RCC 7860 (cell line): ENCODE results near the gene LRRC36.

Experiments
- DNase-seq: peaks from one replicate; pipeline ENCODE4 v3.0.0-alpha.2; 2015; ENCODE audit warnings: low spot score
- FAIRE-seq: peaks from 2 replicates; lab custom pipeline; 2012; peaks lifted over from hg19 to GRCh38; lab: Jason Lieb, UNC

LRRC36 gene

DNA sequence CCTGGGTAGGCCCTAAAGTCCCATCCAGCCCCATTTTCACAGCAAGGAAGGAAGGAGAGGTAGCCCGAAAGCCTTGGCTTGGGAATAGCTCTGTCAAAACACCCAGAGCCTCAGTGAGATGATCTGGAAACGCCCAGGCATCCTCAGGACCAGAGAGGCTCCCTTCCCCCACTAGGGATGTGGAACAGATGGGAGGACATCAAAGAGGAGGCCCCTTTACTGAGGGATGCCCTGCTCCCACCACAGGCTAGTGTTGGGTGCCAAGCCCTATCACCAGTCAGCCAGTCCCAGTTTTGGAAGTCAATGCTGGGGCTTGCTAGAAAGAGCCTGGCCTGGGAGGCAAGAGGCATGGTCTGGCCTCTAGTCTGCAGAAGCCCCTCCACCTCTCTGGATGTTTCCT is 62.0 kb downstream of the LRRC36 start:
- FAIRE-seq = no peak
- DNase-seq = no peak

GRCh38 chr16:67389911-67390815 is 63.5 kb downstream of the LRRC36 start:
- DNase-seq = no peak
- FAIRE-seq = no peak

- DNase-seq (no peak), FAIRE-seq (no peak)
Observed at GRCh38 chr16:67390816-67391423, 64.3 kb downstream of the LRRC36 start.

DNA sequence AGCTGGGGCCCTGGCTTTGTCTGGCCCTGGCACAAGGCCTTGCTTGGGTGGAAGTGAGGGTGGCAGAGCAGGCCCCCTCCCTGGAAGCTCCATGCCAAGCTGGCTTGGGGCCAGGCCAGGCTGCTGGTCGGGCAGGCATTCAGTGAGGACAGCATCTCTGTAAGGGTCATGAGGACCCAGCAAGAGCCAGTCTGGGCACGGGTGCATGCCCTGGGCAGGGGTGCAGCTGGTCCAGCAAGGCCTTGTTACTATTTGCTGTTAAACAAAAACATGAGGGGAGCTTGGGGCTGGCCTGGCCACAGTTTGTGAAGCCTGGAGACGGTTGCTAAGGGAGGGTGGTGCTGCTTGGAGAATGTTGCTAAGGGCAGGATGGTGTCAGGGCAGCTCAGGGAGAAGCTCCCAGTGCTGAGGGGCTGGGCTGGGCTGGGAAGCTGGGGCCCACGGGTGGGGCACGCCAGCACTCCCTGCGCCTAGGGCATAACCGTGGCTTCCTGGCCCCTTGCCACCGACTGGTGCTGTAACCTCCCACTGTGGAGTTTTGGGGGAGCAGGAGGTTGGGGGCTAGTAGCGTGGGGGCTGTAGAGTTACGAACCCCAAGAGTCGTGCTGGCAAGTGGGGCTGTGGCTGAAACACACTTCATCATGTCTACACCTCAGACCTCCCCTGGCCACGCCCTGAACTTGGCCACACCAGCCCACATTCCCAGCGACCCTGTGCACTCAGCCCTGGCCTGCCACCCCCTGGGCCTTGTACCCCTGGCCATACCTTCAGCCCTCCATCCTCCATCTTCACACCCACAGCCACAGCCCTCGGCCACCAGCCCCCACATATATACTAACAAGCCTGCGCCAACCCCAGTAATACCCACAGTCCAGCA is 65.0 kb downstream of the LRRC36 start:
- FAIRE-seq (no peak), DNase-seq (no peak)

GRCh38 chr16:67392301-67393059 is 65.9 kb downstream of the LRRC36 start:
- DNase-seq (no peak), FAIRE-seq (no peak)

DNA sequence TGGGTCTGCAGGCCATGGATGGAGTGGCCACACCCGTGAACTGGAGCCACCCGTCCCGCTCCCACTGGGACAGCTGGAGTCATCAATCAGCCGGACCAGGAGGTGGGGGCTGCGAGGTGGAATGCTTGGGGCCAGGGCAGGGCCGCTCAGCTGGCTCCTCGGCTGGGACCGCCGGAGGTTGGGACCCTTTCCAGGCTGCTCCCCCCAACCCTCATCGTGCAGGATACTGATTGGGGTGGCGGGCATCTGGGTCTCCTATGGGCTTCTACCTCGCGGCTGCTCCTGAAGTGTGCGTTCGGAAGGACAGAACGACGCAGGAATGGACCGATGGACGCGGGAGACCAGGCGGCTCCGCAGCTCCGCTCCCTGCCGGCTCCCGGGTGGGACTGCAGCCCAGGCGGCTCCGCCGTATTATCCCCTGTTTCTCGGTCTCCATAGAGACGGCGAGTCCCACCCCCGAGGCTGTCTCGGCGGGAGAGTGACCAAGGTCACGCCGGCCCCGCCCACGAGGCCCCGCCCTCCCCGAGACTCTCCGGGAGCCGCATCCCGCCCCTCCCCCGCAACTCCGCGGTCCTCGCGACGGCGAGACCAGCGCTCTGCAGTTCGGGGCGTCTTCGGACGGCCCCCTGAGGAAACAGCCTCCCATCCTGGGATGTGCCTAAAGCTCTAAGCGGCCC is 66.6 kb downstream of the LRRC36 start, which contains the start of gene TPPP3:
TSS of gene TPPP3 (minus strand) at position 388 of the 677 bp plus-strand sequence. CDS start 2,387 bp downstream, outside the sequence.
- DNase-seq (peak; percentile 26), FAIRE-seq (no peak)

DNA sequence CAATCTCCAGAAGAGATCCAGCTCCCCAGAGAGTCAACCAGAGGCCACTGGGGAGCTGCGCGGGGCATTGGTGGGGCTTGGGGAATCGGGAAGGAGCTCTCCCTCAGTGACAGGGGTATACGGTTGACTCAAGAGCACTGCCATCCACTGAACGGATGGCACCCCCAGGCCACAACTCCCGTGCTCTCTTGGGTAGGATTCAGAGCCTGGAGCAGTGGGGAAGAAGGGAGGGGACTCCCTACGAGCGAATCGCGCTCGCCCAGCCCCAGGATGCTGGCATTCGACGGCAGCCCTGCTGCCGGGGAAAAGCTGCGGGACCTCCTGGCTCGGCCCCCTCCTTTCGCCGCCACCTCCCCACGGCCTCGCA is 67.2 kb downstream of the LRRC36 start:
- DNase-seq (no peak), FAIRE-seq (no peak)

- DNase-seq (no peak), FAIRE-seq (no peak)
Observed at GRCh38 chr16:67394155-67395104, 67.8 kb downstream of the LRRC36 start.

- FAIRE-seq (no peak), DNase-seq (no peak)
Observed at GRCh38 chr16:67395105-67395457, 68.5 kb downstream of the LRRC36 start.

DNA sequence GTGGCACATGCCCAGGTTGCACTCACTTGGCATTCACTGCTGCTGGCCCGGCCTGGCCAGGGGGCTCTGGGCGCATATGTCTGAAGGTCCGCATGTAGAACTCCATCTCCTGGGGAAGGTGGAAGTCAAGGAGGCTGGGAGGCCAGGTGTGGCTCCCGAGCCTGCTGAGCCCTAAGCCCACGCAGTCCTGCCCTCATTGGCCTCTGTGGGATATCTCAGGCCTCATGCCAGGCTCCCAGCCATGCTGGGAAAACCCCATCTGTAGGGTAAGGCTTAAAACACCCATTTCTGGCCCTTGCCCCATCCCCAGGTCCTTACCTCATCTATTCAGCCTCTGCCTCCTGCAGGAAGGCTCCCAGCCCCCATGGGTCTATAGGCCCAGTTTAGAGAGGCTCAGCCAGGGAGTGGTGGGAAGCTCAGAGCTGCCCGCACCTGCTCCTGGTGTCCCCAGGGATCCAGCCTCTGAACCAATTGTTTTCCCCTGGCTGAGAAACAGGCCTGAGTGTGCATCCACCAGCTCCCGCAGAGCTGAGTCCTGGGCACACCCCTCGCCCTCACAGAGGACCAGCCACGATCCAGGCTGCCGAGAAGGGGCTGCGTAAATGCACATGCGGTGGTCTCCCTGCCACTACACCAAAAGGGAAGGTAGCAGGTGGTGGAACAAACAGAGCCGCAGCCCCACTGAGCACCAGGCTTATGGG is 69.0 kb downstream of the LRRC36 start:
- DNase-seq (no peak), FAIRE-seq (no peak)

- FAIRE-seq (no peak), DNase-seq (peak; percentile 58)
Observed at GRCh38 chr16:67396159-67397035, 69.8 kb downstream of the LRRC36 start.

GRCh38 chr16:67397036-67397801 is 70.6 kb downstream of the LRRC36 start:
- no peak for FAIRE-seq
- DNase-seq = no peak

- FAIRE-seq (no peak), DNase-seq (no peak)
Observed at GRCh38 chr16:67397812-67398545, 71.4 kb downstream of the LRRC36 start.

DNA sequence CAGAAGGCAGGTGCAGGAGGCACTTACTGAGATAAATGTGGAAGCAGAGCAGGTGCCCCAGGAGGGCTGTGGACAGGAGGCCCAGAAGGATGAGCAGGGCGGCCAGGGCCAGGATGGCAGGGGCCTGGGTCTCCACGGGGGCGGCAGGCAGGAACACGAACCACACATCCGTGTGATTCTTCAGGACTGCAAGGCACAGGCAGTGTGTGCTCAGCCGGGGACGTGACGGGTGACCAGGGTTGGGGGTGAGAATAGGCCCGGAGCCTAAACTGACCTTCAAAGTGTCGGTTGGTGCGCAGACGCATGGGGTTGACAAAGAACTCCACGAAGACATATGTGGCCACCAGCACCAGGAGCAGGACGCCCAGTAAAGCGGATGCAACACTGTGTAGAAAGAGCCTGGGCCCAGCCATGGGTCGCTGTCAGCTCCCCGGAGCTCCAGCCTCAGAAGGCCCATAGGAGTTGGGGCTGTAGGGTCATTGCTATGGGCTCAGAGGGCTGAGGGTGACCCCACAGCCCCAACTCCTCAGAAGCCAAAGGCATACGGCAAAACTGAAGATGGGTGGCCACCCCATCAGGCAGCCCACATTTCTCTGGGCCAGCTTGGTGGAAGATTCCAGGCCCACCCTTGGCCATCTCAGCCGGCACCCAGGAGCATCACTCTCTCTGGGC is 72.1 kb downstream of the LRRC36 start:
- FAIRE-seq = no peak

GRCh38 chr16:67399218-67399733 is 72.7 kb downstream of the LRRC36 start:
- FAIRE-seq (no peak), DNase-seq (no peak)

More for the DNA sequence above, 72.1 kb downstream of the LRRC36 start:
- DNase-seq = no peak
